Endothelial cell of umbilical vein (primary cell): Measurements from ENCODE around the gene GALNT1. TPM values are rescaled to one million over a fixed set of nuclear protein-coding genes. Genes with fewer than 3 reads are reported as not detected.

Source experiments
- BruUV-seq: library from RNA; stranded (reverse); fragments of 400-500 nt; replicated peaks from 2 replicates; lab custom pipeline; 2021; lab: Mats Ljungman, UMichigan
- CTCF ChIA-PET: fragments of 300-600, 350-600 bp; sonication (Branson Sonifier 250); formaldehyde crosslinking; loops from one replicate; lab custom pipeline; 2021; ENCODE audit warnings: antibody characterized with exemption, inconsistent platforms; lab: Charles Lee
- POLR2A ChIA-PET: fragments of 300-600, 350-600 bp; sonication (Branson Sonifier 250); formaldehyde crosslinking; loops from one replicate; lab custom pipeline; 2021; ENCODE audit warnings: antibody characterized with exemption, inconsistent platforms; lab: Charles Lee
- DNase-seq: peaks from one replicate; pipeline ENCODE4 v3.0.0-alpha.2; 2011; ENCODE audit warnings: low read depth, low spot score
- FAIRE-seq: peaks from 2 replicates; lab custom pipeline; 2011; peaks lifted over from hg19 to GRCh38; lab: Jason Lieb, UNC
- H2AFZ ChIP-seq: 2 replicates; pipeline ENCODE4 v1.6.0; 2012; ENCODE audit warnings: low read depth, low read length, control low read depth, inconsistent platforms
- H3K27ac ChIP-seq: 2 replicates; pipeline ENCODE4 v1.5.1; 2011; ENCODE audit warnings: low read depth, mild to moderate bottlenecking, control low read depth, low read length, moderate library complexity; ENCODE audit not compliant: insufficient read depth
- H3K27me3 ChIP-seq, 2 experiments: 2 replicates each; pipeline versions ENCODE4 v1.6.0 to v1.6.1; 2011; ENCODE audit warnings: low read length in 2 of 2, mixed read lengths in 1 of 2; ENCODE audit not compliant: control insufficient read depth in 2 of 2, insufficient read depth in 2 of 2
- H3K36me3 ChIP-seq, 2 experiments: 2 replicates in 1 of 2; 3 replicates in 1 of 2; pipeline ENCODE4 v1.5.1; 2011; ENCODE audit warnings: low read length in 2 of 2, mild to moderate bottlenecking in 1 of 2, moderate library complexity in 1 of 2; ENCODE audit not compliant: control insufficient read depth in 2 of 2, insufficient read depth in 2 of 2; ENCODE audit errors: extremely low read depth in 1 of 2
- H3K4me1 ChIP-seq: 3 replicates; pipeline ENCODE4 v1.5.1; 2011; ENCODE audit warnings: mild to moderate bottlenecking, low read length; ENCODE audit not compliant: control insufficient read depth, insufficient read depth; ENCODE audit errors: extremely low read depth
- H3K4me2 ChIP-seq: 2 replicates; pipeline ENCODE4 v1.6.1; 2011; ENCODE audit warnings: low read length, control low read depth, mixed read lengths; ENCODE audit not compliant: insufficient read depth
- H3K4me3 ChIP-seq, 3 experiments: fragments of 200-600 bp in 1 of 3; sonication (generic), shearing (Covaris generic) in 1 of 3; replicated peaks in 1 of 3; 2 replicates each; pipeline ENCODE4 v1.5.1; 2011 to 2016; ENCODE audit warnings: control low read depth in 3 of 3, low read length in 3 of 3, mild to moderate bottlenecking in 2 of 3, inconsistent platforms in 1 of 3, low read depth in 1 of 3, moderate library complexity in 1 of 3; ENCODE audit not compliant: insufficient read depth in 1 of 3
- H3K79me2 ChIP-seq: 2 replicates; pipeline ENCODE4 v1.6.0; 2012; ENCODE audit warnings: low read length, inconsistent platforms; ENCODE audit not compliant: control insufficient read depth, insufficient read depth
- H3K9ac ChIP-seq: replicated peaks from 2 replicates; pipeline ENCODE3; 2011; ENCODE audit warnings: low read length, control low read depth; ENCODE audit not compliant: insufficient read depth; ENCODE audit errors: extremely low read depth
- H3K9me1 ChIP-seq: replicated peaks from 3 replicates; pipeline ENCODE4 v1.6.0; 2011; ENCODE audit warnings: mild to moderate bottlenecking, low read length; ENCODE audit not compliant: control insufficient read depth, insufficient read depth; ENCODE audit errors: extremely low read depth
- H3K9me3 ChIP-seq: replicated peaks from 2 replicates; pipeline ENCODE4 v1.5.1; 2012; ENCODE audit warnings: low read length, inconsistent platforms; ENCODE audit not compliant: control insufficient read depth, insufficient read depth
- H4K20me1 ChIP-seq: replicated peaks from 2 replicates; pipeline ENCODE3; 2011; ENCODE audit warnings: mild to moderate bottlenecking, low read length; ENCODE audit not compliant: control insufficient read depth, insufficient read depth; ENCODE audit errors: extremely low read depth
- EZH2 ChIP-seq: IDR thresholded peaks from 2 replicates; pipeline ENCODE4 v1.6.1; 2012; ENCODE audit warnings: borderline replicate concordance, low read depth, mild to moderate bottlenecking, moderate library complexity, low read length, inconsistent platforms; ENCODE audit not compliant: severe bottlenecking
- FOS ChIP-seq: IDR thresholded peaks from 2 replicates; pipeline ENCODE4 v1.6.1; 2011; ENCODE audit warnings: mild to moderate bottlenecking, low read length, moderate library complexity, borderline replicate concordance; ENCODE audit not compliant: insufficient read depth
- GATA2 ChIP-seq: IDR thresholded peaks from 2 replicates; pipeline ENCODE4 v1.7.0; 2011; ENCODE audit warnings: low read depth, mild to moderate bottlenecking, moderate library complexity, mixed read lengths, low read length; ENCODE audit not compliant: insufficient read length, insufficient read depth
- JUN ChIP-seq: IDR thresholded peaks from 2 replicates; pipeline ENCODE4 v1.6.1; 2011; ENCODE audit warnings: borderline replicate concordance, low read depth; ENCODE audit not compliant: insufficient read length, insufficient read depth
- MYC ChIP-seq: IDR thresholded peaks from one replicate; pipeline ENCODE4 v1.6.1; 2011; ENCODE audit warnings: mild to moderate bottlenecking, low read depth, low read length
- POLR2A ChIP-seq: IDR thresholded peaks from 2 replicates; pipeline ENCODE4 v1.6.1; 2012; ENCODE audit warnings: low read depth, mild to moderate bottlenecking, control low read depth, low read length
- POLR2AphosphoS5 ChIP-seq: IDR thresholded peaks from 2 replicates; pipeline ENCODE4 v1.6.1; 2012; ENCODE audit warnings: low read depth, mild to moderate bottlenecking, control low read depth, low read length, moderate library complexity; ENCODE audit not compliant: insufficient read depth
- dilution Hi-C: fragments of 300-500 bp; cut with MboI; formaldehyde crosslinking; loops from one replicate; pipeline ENCODE4 v1.15.0; 2019; ENCODE audit warnings: low sequenced_read_pairs; ENCODE audit not compliant: extremely low pct_ligation_motif_present
- intact Hi-C: fragments of 100-400 bp; cut with micrococcal nuclease; formaldehyde crosslinking; loops from one replicate; pipeline ENCODE4 v1.10.0; 2022
- polyA plus RNA-seq, 4 experiments: library from polyadenylated mRNA; depleted of rRNA in 3 of 4; stranded (reverse) in 3 of 4; unstranded in 1 of 4; fragments of >200 nt; gene quantifications; 2 replicates each; pipeline versions ENCODE4 v1.2.1 to v1.2.3, GENCODE V29; 2011 to 2012; ENCODE audit warnings: missing spikeins in 1 of 4
- total RNA-seq: library from RNA; stranded (reverse); gene quantifications from 2 replicates; pipeline ENCODE4 v1.2.3, GENCODE V29; 2021
- TF ChIP-seq, protein P1 (sequence below): IDR thresholded peaks from 2 replicates; pipeline ENCODE4 v1.6.1; 2011; ENCODE audit not compliant: insufficient read depth, insufficient read length
- TF ChIP-seq, protein P2 (sequence below), 2 donors: IDR thresholded peaks; 1 replicate in 1 of 2; 2 replicates in 1 of 2; pipeline ENCODE4 v1.5.1; 2011; ENCODE audit warnings: low read length in 2 of 2, mild to moderate bottlenecking in 2 of 2, moderate library complexity in 2 of 2, control low read depth in 1 of 2, inconsistent platforms in 1 of 2, low read depth in 1 of 2; ENCODE audit not compliant: insufficient read depth in 1 of 2; ENCODE audit errors: extremely low read depth in 1 of 2

Gene GALNT1
- total and polyA plus RNA-seq, 2 donors (not counting 3 experiments of a cell fraction or from before 2014, with no cell fraction given) = 89.9 to 360 TPM

DNA sequence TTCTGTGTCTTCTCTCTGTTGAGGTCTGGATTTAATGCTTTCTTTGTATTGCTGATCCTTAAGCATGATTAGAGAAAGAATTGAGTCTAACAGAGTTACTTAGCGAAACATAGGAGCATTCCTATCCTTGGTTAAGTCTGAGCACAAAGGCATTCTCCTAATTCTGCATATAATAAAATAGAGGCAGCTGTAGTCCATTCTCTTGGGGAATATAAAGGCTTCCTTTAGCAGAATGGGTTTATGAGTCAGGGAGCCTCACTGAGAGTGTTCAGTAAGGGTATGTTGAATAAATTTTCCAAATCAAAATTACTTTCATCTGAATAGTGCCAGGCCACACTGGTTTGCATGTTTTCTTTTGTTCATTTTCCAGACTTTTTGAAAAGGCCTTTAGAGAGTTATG, 101.5 kb downstream of the GALNT1 start:
- H2AFZ ChIP-seq = no peak overlapping the region
- peaks cover 7 to 11% of the 10 kb centered on the region in 2 experiments for H3K36me3 ChIP-seq
- no peak overlapping the region for H3K27ac ChIP-seq
- no peaks in the 10 kb centered on the region for H3K9me3 ChIP-seq
- FAIRE-seq (no peak), DNase-seq (no peak)
- no peak overlapping the region for H3K9ac ChIP-seq
- CTCF ChIA-PET = interaction anchor here (1.1 kb wide), 1 partner anchor 297 kb away, joined by 5 read pairs; no protein-coding TSS in a partner anchor
- H4K20me1 ChIP-seq = no peaks in the 10 kb centered on the region
- H3K27me3 ChIP-seq = no peaks in the 10 kb centered on the region
- no peak overlapping the region for H3K4me2 ChIP-seq
- H3K4me1 ChIP-seq = peaks cover 10% of the 10 kb centered on the region
- POLR2A ChIA-PET = no interaction called here
- H3K9me1 ChIP-seq = no peaks in the 10 kb centered on the region
- dilution Hi-C loops = no loop called here
- BruUV-seq = no TSS peak
- H3K4me3 ChIP-seq = no peak overlapping the region
- TF ChIP-seq, protein P1, sequence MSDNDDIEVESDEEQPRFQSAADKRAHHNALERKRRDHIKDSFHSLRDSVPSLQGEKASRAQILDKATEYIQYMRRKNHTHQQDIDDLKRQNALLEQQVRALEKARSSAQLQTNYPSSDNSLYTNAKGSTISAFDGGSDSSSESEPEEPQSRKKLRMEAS = no peak
- TF ChIP-seq GATA2 (no peak), EZH2 (no peak), MYC (no peak), JUN (no peak), FOS (no peak), POLR2A (no peak), POLR2AphosphoS5 (no peak)
- TF ChIP-seq, protein P2, sequence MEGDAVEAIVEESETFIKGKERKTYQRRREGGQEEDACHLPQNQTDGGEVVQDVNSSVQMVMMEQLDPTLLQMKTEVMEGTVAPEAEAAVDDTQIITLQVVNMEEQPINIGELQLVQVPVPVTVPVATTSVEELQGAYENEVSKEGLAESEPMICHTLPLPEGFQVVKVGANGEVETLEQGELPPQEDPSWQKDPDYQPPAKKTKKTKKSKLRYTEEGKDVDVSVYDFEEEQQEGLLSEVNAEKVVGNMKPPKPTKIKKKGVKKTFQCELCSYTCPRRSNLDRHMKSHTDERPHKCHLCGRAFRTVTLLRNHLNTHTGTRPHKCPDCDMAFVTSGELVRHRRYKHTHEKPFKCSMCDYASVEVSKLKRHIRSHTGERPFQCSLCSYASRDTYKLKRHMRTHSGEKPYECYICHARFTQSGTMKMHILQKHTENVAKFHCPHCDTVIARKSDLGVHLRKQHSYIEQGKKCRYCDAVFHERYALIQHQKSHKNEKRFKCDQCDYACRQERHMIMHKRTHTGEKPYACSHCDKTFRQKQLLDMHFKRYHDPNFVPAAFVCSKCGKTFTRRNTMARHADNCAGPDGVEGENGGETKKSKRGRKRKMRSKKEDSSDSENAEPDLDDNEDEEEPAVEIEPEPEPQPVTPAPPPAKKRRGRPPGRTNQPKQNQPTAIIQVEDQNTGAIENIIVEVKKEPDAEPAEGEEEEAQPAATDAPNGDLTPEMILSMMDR (IDR thresholded peaks at IDR 0.05; ENCODE audit: extremely low read depth in 1 of 2, insufficient read depth in 1 of 2, low read depth in 1 of 2, low read length in 2 of 2) = no peak
- intact Hi-C loops = no loop called here
- peaks cover under 1% of the 10 kb centered on the region for H3K79me2 ChIP-seq
